WTC11 (cell line): ENCODE data around the gene UBE2E1. TPM values are rescaled to one million over a fixed set of nuclear protein-coding genes. Genes with fewer than 3 reads are reported as not detected.

Experiments
- ATAC-seq: fragments of 200-7000 bp; cut with Tn5 transposase; 2 replicates; pipeline ENCODE4 v1.10.0; 2021; ENCODE audit warnings: mild to moderate bottlenecking, moderate library complexity
- CTCF ChIA-PET: fragments of 300-600 bp; sonication (Branson Sonifier 250); formaldehyde crosslinking; loops from one replicate; lab custom pipeline; 2021; ENCODE audit warnings: antibody characterized with exemption; lab: Charles Lee
- POLR2A ChIA-PET: fragments of 350-600 bp; sonication (Branson Sonifier 250); formaldehyde crosslinking; loops from one replicate; lab custom pipeline; 2021; ENCODE audit warnings: antibody characterized with exemption; lab: Charles Lee
- DNase-seq: peaks from one replicate; pipeline ENCODE4 v3.0.0; 2021; ENCODE audit warnings: low spot score
- H3K27ac Mint-ChIP-seq: 2 replicates; pipeline ENCODE4 v1.8.0; 2021; ENCODE audit warnings: mixed read lengths
- H3K27me3 Mint-ChIP-seq: 2 replicates; pipeline ENCODE4 v1.8.0; 2021; ENCODE audit warnings: low read depth, mild to moderate bottlenecking, moderate library complexity, mixed read lengths
- H3K36me3 Mint-ChIP-seq: 2 replicates; pipeline ENCODE4 v1.8.0; 2021; ENCODE audit warnings: mixed read lengths
- H3K4me1 Mint-ChIP-seq: 2 replicates; pipeline ENCODE4 v1.8.0; 2022; ENCODE audit warnings: mixed read lengths
- H3K4me3 Mint-ChIP-seq: 2 replicates; pipeline ENCODE4 v1.8.0; 2021; ENCODE audit warnings: mild to moderate bottlenecking, moderate library complexity, mixed read lengths
- H3K9me3 Mint-ChIP-seq: 2 replicates; pipeline ENCODE4 v1.8.0; 2021; ENCODE audit warnings: mixed read lengths
- AFF4 ChIP-seq: sonication (generic); formaldehyde crosslinking; IDR thresholded peaks from 2 replicates; pipeline ENCODE4 v1.8.1; 2023; ENCODE audit warnings: mild to moderate bottlenecking, missing genetic modification reagents, borderline replicate concordance
- AR ChIP-seq: fragments of 250-450 bp; sonication (Bioruptor Pico); IDR thresholded peaks from 2 replicates; pipeline ENCODE4 v1.9.0; 2021; ENCODE audit warnings: mild to moderate bottlenecking
- GTF2I ChIP-seq: fragments of 250-450 bp; sonication (Bioruptor Pico); conservative IDR thresholded peaks from 2 replicates; pipeline ENCODE4 v1.4.0; 2021; ENCODE audit warnings: mild to moderate bottlenecking
- NR3C1 ChIP-seq: sonication (generic); formaldehyde crosslinking; conservative IDR thresholded peaks from 2 replicates; pipeline ENCODE4 v1.8.1; 2023; ENCODE audit warnings: low read depth, mild to moderate bottlenecking, missing genetic modification reagents
- OVOL2 ChIP-seq: fragments of 250-450 bp; sonication (Bioruptor Pico); IDR thresholded peaks from 2 replicates; pipeline ENCODE4 v1.9.0; 2021; ENCODE audit warnings: mild to moderate bottlenecking, borderline replicate concordance
- ZNF121 ChIP-seq: sonication (generic); formaldehyde crosslinking; IDR thresholded peaks from 2 replicates; pipeline ENCODE4 v1.8.0; 2023; ENCODE audit warnings: missing genetic modification reagents
- ZNF425 ChIP-seq: fragments of 250-450 bp; sonication (Bioruptor Pico); conservative IDR thresholded peaks from 2 replicates; pipeline ENCODE4 v1.9.0; 2021; ENCODE audit warnings: mild to moderate bottlenecking
- total RNA-seq: library from RNA; stranded (reverse); gene quantifications from 3 replicates; pipeline ENCODE4 v1.2.3, GENCODE V29; 2021
- TF ChIP-seq, protein P1 (sequence below): fragments of 250-450 bp; sonication (Bioruptor Pico); IDR thresholded peaks from 2 replicates; pipeline ENCODE4 v1.9.0; 2021; ENCODE audit warnings: mild to moderate bottlenecking, borderline replicate concordance
- TF ChIP-seq, protein P2 (sequence below): sonication (generic); formaldehyde crosslinking; IDR thresholded peaks from 2 replicates; pipeline ENCODE4 v1.8.0; 2023; ENCODE audit warnings: missing genetic modification reagents, mild to moderate bottlenecking, borderline replicate concordance

The UBE2E1 gene
- total RNA-seq, 1 experiment from 2014 or later, result 121 TPM

- TF ChIP-seq, protein P1, sequence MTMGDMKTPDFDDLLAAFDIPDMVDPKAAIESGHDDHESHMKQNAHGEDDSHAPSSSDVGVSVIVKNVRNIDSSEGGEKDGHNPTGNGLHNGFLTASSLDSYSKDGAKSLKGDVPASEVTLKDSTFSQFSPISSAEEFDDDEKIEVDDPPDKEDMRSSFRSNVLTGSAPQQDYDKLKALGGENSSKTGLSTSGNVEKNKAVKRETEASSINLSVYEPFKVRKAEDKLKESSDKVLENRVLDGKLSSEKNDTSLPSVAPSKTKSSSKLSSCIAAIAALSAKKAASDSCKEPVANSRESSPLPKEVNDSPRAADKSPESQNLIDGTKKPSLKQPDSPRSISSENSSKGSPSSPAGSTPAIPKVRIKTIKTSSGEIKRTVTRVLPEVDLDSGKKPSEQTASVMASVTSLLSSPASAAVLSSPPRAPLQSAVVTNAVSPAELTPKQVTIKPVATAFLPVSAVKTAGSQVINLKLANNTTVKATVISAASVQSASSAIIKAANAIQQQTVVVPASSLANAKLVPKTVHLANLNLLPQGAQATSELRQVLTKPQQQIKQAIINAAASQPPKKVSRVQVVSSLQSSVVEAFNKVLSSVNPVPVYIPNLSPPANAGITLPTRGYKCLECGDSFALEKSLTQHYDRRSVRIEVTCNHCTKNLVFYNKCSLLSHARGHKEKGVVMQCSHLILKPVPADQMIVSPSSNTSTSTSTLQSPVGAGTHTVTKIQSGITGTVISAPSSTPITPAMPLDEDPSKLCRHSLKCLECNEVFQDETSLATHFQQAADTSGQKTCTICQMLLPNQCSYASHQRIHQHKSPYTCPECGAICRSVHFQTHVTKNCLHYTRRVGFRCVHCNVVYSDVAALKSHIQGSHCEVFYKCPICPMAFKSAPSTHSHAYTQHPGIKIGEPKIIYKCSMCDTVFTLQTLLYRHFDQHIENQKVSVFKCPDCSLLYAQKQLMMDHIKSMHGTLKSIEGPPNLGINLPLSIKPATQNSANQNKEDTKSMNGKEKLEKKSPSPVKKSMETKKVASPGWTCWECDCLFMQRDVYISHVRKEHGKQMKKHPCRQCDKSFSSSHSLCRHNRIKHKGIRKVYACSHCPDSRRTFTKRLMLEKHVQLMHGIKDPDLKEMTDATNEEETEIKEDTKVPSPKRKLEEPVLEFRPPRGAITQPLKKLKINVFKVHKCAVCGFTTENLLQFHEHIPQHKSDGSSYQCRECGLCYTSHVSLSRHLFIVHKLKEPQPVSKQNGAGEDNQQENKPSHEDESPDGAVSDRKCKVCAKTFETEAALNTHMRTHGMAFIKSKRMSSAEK (CRISPR knock-in tag), result no peak
- no peak for TF ChIP-seq NR3C1
- no peak for TF ChIP-seq ZNF121 (CRISPR knock-in tag)
- no peak for TF ChIP-seq ZNF425 (CRISPR knock-in tag)
Observed at GRCh38 chr3:23894254-23895061, 88.7 kb downstream of the UBE2E1 start (continued).

DNA sequence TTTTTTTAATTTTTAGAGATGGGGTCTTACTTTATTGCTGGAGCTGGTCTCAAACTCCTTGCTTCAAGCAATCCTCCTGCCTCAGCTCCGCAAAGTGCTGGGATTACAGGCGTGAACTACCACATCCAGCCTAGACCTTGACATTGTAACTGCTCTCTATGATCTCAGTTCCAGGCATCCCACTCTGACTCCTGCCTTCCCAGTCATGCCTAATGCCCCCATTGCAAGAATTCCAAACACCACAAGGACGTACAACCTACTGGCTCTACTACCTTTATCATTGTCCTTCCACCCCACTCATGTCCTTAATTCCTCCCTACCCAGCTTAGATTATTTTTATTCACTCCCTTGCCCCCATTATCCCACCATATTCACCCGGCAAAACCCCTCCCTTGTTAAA, 89.4 kb downstream of the UBE2E1 start:
- DNase-seq (no peak), ATAC-seq (no peak)
- Mint-ChIP-seq H3K4me1 (peaks cover 21% of the 10 kb centered on the region), H3K36me3 (peaks cover 59% of the 10 kb centered on the region), H3K27ac (peak overlapping the region; percentile 24; the same call in 1 of the 2 replicates), H3K9me3 (peaks cover 19% of the 10 kb centered on the region), H3K4me3 (no peak overlapping the region), H3K27me3 (no peaks in the 10 kb centered on the region)
- CTCF ChIA-PET, result no interaction called here
- TF ChIP-seq ZNF121 (CRISPR knock-in tag) (no peak), AFF4 (CRISPR knock-in tag) (no peak), OVOL2 (CRISPR knock-in tag) (no peak), NR3C1 (no peak), AR (CRISPR knock-in tag) (no peak), GTF2I (CRISPR knock-in tag) (no peak)
- TF ChIP-seq, protein P2, sequence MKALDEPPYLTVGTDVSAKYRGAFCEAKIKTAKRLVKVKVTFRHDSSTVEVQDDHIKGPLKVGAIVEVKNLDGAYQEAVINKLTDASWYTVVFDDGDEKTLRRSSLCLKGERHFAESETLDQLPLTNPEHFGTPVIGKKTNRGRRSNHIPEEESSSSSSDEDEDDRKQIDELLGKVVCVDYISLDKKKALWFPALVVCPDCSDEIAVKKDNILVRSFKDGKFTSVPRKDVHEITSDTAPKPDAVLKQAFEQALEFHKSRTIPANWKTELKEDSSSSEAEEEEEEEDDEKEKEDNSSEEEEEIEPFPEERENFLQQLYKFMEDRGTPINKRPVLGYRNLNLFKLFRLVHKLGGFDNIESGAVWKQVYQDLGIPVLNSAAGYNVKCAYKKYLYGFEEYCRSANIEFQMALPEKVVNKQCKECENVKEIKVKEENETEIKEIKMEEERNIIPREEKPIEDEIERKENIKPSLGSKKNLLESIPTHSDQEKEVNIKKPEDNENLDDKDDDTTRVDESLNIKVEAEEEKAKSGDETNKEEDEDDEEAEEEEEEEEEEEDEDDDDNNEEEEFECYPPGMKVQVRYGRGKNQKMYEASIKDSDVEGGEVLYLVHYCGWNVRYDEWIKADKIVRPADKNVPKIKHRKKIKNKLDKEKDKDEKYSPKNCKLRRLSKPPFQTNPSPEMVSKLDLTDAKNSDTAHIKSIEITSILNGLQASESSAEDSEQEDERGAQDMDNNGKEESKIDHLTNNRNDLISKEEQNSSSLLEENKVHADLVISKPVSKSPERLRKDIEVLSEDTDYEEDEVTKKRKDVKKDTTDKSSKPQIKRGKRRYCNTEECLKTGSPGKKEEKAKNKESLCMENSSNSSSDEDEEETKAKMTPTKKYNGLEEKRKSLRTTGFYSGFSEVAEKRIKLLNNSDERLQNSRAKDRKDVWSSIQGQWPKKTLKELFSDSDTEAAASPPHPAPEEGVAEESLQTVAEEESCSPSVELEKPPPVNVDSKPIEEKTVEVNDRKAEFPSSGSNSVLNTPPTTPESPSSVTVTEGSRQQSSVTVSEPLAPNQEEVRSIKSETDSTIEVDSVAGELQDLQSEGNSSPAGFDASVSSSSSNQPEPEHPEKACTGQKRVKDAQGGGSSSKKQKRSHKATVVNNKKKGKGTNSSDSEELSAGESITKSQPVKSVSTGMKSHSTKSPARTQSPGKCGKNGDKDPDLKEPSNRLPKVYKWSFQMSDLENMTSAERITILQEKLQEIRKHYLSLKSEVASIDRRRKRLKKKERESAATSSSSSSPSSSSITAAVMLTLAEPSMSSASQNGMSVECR (CRISPR knock-in tag), result no peak
- POLR2A ChIA-PET, result no interaction called here
